HG03565 (cell line): ENCODE data around the gene KCTD3.

Experiments used
- ATAC-seq: cut with Tn5 transposase; IDR thresholded peaks from one replicate; pipeline ENCODE4 v1.9.1; 2021; ENCODE audit warnings: mild to moderate bottlenecking, moderate library complexity; ENCODE audit not compliant: unreplicated experiment

The KCTD3 gene

DNA sequence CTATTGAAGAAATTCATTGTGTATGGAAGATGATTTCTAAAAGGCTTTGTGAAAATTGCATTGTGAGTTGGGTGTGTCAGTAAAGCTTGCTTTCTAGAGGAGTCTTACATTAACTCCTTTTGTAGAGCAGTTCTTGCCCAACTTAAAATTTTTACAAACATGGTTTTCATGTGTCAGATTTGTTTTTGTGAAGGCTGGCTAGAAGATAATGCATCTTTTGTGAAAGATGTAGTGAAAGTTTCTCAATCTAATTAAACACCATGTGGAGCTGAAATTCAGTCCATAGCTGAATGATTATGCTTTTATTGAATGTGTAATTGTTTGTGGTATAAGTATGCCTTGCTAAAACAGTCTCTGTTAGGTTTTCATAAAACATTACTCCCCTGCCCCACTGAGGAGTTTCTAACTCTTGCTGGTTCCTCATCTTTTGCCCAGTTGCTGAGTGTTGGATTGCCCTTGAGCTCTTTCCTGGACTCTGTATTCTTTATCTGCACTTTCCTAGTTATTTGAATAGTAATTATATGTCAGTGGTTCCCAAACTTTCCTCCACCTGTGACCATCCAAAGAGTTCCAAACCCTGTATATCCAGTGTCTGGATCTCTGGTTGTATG, 38.0 kb downstream of the KCTD3 start:
- no peak for ATAC-seq

DNA sequence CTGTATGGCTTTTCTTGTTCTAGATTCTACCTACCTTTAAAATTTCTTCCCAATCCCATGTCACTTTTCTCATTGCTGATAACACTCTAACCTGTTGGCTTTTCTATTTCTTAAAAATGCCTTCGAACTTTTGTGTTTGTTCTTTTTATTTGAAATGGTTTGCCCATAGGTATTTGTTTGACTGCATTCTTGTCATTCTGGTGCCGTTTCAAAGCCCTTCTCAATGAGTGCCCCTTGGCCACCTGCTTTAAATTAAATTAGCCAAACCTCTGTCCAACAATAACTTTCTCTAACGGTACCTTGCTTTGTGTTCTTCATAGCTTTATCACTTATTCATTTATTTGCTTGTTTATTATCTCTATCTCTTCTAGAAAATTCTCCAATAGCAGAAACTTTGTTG, 38.9 kb downstream of the KCTD3 start:
- ATAC-seq = no peak

GRCh38 chr1:215606564-215607168, 39.6 kb downstream of the KCTD3 start:
- ATAC-seq = no peak

DNA sequence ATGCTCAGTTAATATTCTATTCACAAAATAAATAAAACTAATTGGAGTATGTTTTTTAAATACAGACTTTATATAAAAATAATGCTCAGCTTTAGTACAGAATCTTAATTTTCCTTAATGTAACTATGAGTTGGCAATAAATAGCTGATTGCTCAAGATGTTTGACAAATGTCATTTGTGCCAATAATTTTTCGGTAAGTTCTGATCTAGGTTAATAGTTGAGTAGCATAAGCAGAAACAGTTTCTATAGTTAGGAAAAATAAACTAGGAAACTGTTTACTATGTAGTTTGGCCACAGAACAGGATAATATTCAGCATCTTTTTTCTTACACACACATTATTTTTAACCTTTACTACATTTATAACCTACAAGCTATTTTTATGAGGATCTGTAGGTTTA, 40.3 kb downstream of the KCTD3 start:
- ATAC-seq = no peak

GRCh38 chr1:215608646-215609045, 41.5 kb downstream of the KCTD3 start:
- no peak for ATAC-seq

GRCh38 chr1:215612391-215612790, 45.3 kb downstream of the KCTD3 start:
- no peak for ATAC-seq

GRCh38 chr1:215617979-215618378, 50.9 kb downstream of the KCTD3 start:
- ATAC-seq = peak; percentile 47

DNA sequence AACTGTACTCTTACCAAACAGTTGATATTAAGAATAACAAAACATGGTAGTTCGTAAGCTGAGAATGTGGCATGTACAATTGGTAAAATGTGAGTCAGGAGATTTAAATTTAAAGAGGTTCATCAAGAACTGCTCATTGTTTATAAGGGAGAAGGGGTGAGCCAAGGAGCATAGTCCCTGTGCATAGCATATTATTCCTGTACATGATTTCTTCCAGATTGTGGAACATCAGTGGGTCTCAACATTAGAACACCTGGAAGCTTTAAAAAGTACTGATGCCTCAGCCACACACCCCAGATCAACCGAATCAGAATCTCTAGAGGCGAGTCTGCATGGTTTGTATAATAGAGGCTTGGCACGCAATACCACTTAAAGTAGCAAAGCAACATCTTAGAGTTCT, 56.1 kb downstream of the KCTD3 start:
- ATAC-seq = no peak

GRCh38 chr1:215625949-215626348, 58.8 kb downstream of the KCTD3 start:
- ATAC-seq = no peak

DNA sequence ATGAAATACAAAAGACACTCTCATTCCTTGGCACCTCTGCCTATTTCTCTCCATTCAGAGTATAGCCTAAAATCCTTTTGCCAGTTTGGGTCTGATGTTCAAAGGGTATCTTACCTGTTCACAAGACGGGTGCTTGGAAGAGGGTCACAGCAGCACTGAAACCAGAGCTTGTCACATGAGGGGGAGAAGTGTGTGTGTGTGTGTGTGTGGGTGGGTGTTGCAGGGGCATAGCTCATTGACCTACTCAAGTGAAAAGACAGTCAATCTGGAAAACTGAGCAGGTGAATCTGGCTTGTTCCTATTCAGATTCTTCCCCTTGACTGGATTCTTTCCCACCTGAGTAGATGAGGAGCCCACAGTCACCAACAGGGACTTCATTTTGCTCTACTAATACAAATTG, 63.9 kb downstream of the KCTD3 start:
- ATAC-seq = no peak

DNA sequence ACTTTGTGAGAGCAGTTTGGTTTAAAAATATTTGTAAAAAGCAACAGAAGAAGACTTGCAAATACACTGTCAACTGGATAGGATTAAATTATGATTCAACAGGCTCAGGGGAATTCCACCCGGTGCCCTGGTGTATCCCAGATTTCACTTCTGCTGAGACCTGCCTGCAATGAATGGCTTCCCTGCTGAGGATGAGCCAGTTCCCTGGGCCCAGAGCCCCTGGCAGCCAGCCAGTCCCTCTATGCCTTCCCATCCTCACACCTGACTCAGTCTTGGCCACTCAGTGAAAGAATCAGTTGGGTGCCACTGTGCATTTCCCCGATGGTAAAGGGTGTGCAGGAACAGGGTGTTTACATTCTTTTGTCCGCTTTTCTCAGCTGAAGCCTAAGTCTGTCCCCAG, 64.4 kb downstream of the KCTD3 start:
- no peak for ATAC-seq

DNA sequence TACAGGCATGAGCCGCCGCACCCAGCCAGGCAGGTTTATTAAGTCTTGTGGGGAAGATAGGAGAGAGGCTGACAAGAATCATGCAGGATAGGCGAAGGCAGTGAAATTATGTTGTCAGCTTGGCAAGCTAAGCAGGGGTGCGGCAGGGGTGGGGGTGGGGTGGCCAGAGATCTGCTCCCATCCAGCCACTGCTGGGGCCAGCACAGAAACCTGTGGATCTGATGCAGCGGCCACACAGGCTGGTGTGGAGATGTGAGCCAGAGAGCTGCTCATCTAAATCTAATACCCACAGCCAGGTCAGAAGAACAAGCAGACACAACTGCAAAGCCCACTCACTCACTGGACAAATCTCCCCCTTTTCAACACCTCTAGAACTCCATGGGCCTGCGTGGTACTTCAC, 68.7 kb downstream of the KCTD3 start:
- no peak for ATAC-seq

DNA sequence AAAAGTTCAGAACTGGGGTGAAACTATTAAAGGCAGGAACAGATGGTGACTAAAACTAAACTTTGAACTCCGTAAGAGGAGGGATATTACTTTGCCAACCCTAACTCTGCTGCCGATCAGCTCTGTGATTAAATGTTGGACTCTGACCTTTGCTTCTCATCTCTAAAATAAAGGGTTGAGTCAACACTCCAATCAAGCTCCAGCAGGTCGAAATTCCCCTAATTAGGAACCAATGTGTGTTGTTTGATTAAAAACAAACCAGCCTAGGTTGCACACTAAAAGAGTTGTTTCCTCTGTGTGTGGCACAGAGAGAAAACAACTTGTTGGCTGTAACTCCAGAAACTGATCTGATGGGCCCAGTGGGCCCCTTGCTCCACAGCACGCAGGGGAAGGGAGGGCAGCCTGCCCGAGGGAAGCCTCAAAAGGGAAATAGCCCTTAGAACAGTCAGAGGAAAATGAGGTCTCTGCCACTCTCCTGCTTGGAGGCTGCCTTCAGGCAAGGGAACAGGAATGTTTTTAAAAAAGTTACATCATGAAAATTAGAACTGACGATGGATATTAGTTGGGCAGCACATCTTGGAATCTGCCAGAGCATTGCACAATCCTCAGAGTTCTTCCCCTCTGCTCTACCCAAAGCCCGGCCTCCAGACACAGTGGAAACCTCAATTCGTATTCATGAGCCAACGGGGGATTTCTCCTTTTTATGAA, 69.3 kb downstream of the KCTD3 start:
- ATAC-seq = no peak

DNA sequence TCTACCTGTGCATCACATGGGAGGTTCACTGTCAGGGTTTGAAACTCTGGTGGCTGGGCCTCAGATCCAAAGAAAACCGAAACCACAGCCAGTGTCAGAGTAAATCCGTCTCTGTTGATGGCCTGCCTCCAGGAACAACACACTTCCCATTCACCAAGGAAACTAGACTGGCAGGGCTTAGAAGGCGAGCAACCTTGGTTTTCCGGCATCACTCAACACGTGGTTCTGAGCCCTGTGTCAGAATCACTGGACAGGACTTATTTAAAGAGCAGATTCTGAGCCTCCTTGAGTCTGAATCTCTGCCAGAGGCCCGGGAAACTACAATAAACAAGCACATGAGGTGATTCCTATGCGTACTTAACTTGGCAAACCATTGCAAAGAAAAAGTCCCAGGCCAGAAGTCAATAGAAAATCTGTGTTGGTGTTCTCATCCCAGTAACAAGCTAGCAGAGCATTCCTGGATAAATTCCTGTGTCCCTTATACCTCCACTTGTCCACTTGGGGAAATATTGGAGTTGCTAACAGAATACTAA, 70.0 kb downstream of the KCTD3 start:
- ATAC-seq = no peak

- ATAC-seq = no peak
These were observed 73.5 kb downstream of the KCTD3 start for GRCh38 chr1:215640429-215641148.

DNA sequence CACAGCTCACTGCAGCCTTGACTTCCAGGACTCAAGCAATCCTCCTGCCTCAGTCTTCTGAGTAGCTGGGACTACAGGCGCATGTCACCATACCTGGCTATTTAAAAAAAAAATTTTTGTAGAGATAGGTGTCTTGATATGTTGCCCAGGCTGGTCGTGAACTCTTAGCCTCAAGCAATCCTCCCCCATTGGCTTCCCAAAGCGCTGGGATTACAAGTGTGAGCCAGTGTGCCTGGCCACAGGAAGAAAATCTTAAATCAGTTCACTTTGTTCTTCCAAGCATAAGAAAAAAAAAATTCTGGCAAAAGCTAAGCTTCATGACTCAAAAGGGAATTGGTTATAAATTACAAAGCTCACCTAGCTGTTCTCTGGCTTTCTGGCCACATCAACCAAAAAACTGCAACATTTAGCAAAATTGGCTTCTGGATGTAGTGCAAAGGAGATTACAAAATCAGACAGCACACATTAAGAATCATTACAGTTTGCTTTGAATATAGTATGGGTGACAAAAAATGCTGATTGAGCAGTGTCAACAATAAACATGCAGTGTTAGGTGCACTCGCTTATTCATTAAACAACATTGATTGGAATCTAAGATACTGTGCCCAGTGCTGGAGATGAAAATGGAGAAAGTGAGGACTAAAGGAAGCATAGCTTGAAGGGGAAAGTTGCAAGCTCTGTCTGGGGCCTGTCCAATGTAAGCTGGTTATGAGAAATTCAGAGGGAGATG, 76.7 kb downstream of the KCTD3 start:
- ATAC-seq = no peak

- ATAC-seq = no peak
These were observed 78.1 kb downstream of the KCTD3 start for GRCh38 chr1:215645182-215645581.

DNA sequence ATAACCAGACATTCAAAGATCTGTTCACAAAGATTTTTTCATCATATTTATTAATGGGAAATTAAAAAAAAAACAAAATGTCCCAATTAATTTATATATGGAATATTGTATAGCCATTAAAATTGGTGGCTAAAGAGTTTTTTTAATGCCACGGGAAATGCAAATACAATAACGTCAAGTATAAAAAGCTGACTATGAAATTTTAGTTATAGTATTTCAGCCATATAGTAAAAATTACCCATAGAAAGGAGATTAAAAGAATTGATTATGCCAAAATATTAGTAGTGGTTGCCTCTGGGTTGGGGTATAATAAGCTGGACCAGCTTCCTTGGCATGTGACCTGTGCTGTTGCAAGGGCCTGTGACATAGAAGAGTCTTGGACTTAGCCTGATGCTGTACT, 78.8 kb downstream of the KCTD3 start:
- no peak for ATAC-seq

GRCh38 chr1:215647738-215648137, 80.6 kb downstream of the KCTD3 start:
- no peak for ATAC-seq

DNA sequence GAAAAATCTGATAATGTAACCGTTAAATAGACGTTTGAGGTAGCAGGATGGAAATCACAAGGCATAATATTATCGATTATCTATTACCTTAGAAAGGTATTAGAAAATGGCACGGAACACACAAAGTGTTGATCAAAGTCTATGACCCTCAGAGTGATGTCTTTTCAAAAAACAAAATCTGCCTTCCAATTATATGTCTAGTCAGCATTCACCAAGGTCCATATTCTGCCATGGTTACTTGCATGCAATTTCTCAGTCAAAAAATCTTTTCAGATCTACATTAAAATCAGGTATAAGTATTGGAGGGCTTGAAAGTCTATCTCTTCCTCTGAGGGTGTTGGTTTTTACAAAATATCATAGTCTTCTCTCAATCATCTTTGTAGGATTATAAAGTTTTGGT, 81.9 kb downstream of the KCTD3 start:
- ATAC-seq = no peak
